ENCODE data around the gene MCC.

The MCC gene

DNA sequence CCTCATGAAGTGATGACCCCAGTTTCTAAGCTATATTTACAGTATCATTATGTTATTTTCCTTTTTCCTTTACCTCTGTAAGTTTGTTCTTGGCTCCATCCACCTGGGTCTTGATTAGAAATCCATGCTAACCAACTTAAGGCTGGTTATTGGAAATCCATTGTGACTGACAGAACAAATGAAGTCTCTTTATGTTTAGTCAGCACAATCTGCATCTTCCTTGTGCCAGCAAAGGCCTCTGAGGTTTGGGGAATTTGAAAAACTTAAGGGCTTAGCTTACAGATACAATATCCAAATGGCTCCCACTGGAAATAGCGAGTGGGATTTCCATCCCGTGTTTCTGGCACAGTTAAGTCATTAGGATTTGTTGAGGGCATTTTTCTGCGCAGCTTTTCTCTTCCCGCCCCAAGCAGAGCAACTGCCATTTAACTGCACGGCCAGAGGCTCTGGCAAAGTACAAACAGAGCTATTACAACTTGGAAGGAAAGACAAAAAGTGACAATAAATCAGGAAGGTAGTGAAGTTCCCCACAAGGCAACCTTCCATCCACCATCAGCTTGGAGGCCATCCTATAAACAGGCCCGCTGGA is 447.5 kb downstream of the MCC start:
- no peak for DNase-seq

DNA sequence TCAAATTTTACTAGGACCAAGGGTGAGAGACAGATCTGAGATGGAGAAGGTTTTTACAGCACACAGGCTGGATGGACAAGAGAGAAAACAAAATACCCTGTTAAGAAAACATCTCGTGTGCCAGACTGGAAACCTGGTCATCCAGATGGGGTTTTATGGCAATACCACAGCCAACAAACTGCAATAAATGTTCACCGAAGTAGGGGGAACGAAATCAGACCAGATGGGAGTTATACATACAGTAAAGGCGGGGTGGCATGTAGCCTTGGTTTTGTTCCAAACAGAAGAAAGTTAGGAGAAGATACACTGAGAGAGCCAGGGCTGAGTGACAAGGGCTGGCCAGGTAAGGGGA is 448.3 kb downstream of the MCC start:
- no peak for DNase-seq

DNA sequence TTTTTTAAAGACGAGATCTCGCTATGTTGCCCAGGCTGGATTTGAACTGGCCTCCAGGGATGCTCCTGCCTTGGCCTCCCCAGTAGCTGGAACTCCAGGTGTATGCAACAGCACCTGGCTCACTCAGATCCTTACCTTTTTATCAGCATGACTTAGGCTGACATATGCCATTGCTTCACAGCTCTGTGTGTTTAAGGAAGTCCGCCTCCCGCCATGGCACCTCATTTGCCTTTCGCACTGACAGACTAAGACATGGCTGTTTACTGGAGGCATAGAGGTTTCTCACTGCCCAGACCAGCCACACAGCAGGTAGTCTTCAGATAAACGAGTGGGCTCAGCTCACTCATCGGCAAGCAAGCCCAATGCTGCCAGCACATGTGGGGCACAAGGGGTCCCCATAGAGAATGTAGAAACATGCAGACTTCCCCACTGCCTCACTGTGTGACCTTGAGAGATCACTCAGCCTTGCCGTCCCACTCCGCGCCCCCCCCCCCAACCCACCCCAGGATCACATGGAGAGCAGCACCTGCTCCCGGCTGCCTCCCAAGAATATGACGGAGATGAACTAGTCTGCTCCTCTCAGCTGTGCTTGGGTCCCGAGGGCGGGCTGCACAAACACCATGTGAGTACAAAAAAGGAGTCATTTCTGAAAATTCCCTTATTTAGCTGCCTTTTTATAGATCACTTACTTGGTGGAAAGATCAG is 448.9 kb downstream of the MCC start:
- no peak for DNase-seq

DNA sequence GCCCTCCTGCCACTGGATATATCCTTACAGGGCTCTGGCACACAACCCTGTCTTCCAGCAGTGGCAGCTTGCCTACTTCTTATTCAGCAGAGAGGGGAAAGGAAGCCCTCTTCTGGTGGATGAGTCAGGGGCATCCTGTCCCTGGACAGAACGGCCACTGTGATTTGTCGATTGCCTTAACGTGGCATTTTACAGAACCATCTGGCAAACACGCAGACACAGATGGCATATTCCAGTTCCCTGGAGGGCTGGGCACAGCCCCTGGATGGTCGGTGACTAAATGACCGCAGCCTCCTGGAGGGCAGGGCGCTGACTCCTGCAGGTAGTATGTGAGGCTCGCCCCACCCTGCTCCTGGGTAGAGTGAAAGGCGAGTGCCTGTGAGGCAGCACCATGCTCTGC is 449.5 kb downstream of the MCC start:
- no peak for DNase-seq

DNA sequence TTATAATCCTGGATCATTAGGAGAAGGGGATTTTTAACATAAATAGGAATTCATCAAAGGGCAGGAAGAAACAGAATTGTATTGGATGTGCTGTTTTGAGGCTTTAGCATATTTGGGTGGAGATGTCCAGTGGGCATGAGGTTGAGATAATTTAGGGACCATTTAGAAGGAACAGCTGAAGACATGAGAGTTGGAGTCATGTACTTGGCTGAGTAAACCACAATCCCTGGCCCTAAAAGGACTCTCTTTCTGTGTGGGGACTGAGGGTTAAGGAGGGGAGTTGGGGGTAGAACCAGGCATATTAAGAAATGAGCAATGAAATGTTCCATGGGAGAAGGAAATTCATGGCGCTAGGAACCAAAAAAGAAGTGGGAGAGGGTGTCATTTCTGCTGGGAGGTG is 450.1 kb downstream of the MCC start:
- DNase-seq, result no peak

DNA sequence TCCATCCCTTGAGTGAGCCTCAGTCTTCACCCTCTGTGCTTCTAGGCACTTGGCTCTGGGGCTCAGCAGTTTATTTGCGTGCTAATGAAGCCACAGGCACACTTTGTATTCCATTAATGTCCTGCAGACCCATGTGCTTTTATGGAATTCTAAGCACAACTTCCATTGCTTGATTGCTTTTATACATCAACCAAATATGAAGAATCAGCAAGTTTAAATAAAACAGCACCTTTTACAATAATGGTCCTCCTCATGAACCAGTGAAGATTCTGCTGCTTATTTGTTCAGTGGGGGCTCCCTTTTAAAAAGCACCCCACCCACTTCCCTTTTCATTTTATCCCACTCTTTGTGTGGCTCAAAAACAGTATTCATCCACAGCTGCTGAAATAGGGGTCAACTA is 451.4 kb downstream of the MCC start:
- no peak for DNase-seq

DNA sequence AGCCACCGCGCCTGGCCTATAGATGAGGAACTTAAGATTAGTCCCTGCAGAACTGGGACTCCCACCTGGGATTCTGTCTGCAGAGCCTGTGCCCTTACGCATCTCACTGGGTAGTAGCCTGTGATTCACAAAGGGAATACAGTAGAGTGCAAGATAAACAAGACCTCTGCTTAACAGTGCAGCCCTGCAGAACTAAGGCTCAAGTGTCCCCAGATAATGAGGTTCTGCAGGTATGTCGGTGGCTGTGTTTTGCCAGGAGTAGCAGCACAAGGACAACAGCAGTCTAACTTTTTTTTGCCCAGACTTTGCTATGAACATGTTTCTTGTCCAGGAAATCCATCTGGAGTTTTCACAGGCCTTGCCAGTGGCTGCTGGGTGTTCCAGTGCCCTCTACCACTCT is 451.9 kb downstream of the MCC start:
- no peak for DNase-seq

DNA sequence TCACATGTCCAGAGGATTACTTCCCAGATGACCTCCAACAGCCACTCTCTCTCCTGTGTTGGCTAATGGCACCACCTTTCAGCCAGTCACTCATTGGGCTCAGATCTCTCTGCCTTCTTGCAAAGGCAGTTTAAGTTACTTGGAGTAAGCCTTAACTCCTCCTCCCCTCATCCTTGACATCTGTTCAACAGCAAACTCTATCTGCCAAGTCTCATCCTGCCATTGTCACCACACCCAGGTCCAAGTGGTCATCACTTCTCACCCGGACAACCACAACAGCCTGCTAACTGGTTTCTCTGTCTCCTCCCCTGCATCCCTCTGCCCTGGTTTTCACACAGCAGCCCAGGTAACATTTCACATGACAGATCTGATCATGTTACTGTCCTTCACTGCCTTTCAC is 453.2 kb downstream of the MCC start:
- DNase-seq, result no peak

DNA sequence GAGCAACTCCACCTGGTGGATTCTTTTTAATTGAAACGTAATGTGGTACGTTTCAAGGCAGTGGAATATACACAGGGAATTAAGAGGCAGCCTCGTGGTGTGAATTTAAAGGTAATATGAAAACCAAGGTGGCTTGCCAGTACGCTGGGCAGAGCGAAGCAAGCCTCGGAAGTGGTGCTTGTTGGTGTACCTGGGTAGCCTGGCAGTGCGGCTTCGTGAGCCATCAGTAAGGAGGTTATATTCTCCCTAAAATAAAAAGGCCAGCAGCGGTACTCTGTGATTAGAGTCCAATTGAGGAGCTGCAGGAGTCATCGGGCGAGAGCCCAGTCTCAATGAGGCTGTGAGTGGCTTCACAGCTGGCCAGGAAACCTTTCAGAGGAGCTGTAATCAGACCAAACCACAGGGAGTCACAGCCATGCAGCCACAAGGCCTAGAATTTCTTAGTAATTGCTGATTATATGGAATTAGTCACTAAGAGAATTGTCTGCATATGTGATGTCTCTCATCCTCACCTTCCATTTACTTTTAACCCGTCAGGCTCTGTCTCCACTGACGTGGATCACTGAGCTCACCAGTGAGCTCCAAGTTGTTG is 454.0 kb downstream of the MCC start:
- DNase-seq, result no peak

DNA sequence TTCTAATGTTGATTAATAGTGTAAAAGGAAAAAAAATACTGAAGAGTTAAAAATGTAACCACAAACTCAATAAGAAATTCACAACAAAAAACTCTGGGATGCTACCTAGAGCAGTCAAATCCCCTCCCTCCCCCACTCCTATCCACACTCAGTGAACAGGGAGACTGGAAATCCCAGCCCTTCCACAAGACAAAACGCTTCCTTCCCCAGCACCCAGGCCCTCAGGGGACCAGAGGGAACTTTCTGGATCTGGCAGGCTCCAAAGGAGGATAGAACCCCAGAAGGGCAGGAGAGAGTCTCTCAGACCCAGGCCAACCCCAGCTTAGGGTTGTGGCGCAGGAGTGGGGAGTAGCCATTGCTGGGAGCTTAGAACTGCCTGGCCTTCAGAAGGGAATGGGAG is 456.7 kb downstream of the MCC start:
- DNase-seq, result no peak

DNA sequence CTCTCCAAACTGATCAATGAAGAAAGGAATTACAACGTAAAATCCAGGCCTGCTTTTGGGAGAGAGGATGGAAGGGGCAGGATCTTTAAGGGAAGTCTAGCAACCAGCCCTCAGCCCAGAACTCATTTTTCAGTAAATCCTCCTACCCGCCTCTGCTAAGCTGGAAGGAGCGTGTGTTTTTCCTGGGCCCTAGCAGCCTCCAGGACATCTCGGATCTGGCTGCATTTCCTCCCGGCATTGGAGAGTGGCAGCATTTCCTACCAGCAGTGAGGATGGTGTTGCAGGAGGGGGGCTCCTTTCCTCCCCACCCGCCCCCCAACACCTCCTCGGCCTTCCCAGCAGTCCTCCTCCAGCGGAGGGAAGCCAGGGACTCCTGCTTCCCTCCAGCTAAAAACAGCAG is 457.1 kb downstream of the MCC start:
- DNase-seq, result no peak

DNA sequence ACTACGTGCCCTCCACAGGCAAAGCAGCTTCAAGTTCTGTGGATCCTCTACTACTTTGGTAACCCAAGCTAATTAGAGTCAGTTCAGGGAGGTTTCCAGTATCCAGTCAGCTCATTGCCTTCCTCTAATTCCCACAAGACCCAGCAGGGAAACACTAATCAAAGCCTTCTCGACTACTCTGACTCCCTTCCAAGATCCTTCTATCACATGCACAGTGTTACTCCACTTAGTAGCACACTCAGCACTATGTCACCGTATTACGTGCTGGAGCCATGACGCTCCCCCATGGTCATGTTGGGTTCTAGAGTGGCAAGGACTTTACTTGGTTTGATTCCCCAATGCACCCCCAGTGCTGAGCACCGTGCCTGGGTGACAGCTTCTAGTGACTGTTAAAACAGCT is 458.6 kb downstream of the MCC start:
- no peak for DNase-seq

DNA sequence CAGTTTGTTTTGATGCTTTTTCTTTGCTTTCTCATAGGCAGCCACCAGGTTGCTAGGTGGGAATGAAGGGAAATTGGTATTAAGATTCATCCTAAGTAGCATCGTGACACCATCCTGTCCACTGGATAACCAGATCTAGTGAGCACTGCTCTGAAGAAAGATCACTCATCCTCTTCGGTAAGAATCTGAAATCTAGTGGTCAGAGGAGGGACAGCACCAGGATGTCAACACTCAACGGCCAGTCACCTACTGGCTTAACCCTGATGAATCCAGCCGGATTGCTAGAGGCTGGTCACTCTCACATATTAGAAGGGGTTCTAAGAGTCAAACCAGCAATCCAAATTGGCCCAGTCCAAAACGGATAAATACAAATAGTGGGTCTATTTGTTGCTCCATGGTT is 460.8 kb downstream of the MCC start:
- DNase-seq, result no peak

DNA sequence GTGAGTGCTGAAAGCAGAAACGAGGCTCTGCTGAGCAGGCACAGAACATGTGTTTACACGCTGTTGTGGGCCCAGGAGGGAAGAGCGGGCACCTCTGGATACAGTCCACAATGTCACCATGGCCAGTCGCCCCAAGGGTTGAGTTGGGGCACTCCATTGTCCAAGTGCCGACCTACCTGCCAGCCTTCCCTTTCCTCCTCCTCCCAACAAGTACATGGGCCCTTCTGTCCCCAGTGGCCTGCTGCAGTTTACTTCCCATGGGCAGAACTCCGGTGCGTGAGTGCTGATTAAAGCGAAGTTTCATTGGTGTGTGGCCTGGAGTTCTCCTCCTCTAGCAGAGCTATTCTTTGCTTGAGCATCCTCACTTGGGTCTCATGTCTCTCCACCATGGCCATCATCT is 461.2 kb downstream of the MCC start:
- no peak for DNase-seq

DNA sequence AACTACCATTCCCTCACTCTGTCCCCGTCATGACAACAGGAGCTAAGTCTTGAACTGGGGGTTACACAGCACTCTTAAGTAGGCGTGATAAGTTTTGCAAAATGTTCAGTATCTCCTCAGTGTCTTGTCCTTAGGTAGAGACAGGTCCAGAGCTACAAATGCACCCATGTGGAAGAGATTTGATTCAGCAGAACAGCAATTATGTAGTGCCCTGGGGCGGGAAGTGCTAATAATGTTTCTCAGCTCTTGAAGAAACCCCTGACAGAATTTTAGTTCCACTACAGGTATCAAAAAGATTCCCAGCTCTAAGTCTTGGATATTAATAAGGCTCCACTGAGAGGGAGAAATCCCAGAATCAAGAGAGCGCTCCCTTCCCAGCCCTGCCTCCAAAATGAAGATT is 462.0 kb downstream of the MCC start:
- DNase-seq, result no peak

DNA sequence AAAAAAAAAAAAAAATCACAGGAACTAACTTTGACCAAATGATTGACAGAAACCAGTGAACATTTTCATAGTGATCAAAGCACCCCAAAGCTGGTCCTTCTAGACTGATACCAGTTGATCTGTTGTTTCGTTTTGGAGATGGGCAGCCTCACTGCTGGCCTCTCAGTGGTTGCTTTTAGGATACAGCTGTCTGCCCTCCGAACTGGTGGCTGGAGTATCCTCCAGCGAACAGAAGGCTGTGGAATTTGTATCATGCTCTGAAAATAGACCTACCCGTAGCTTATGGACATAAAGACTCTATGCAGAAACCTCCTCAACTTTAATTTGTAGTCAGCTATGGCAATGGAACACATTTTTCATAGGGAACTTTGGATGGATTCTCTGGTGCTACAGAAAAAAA is 462.7 kb downstream of the MCC start:
- DNase-seq, result no peak

DNA sequence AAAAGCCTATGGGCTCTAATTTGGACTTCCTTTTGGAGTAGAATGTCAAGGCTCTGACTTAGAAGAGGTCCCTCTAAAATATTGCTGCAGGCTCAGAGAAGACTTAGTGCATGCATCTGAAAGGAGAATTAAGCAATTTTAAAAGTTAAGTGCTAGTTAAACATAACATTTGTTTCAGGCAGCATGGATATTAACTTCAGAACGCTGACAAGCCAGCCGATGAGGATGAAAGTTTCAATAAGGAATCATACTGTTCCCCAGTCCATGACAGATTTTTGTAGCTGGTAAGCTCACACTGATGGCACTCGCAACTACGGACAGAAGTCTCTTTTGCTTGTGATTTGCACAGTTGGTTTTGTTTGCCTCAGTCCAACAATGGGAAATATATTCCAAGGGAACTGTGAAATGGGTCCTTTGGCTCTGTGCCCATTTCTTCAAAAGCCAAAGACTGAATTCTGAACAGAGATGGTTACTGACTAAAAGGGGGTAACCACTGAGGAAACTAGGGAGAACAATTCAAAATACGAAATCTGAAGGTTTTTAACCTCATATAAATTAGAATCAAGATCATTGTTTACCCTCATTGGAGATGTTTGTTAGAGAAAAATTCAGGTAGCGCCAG is 464.1 kb downstream of the MCC start:
- DNase-seq, result no peak

DNA sequence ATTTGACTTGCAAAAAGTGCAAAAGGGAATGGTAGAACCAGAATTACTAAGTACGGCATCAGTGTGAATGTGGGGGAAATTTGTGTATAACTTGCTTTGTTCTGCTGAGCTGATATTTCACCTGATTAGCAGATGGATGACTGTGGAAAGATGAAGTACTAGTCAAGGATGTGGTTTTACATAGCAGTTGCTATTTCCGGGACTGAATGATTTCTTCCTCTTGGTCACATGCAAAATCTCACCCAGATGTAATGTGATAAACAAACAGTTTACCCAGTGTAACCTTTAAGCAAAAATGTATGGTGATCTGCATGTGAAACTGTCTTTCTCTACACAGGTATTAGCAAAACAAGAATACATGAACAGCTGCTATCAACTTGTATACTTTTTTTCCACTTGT is 465.6 kb downstream of the MCC start:
- no peak for DNase-seq

DNA sequence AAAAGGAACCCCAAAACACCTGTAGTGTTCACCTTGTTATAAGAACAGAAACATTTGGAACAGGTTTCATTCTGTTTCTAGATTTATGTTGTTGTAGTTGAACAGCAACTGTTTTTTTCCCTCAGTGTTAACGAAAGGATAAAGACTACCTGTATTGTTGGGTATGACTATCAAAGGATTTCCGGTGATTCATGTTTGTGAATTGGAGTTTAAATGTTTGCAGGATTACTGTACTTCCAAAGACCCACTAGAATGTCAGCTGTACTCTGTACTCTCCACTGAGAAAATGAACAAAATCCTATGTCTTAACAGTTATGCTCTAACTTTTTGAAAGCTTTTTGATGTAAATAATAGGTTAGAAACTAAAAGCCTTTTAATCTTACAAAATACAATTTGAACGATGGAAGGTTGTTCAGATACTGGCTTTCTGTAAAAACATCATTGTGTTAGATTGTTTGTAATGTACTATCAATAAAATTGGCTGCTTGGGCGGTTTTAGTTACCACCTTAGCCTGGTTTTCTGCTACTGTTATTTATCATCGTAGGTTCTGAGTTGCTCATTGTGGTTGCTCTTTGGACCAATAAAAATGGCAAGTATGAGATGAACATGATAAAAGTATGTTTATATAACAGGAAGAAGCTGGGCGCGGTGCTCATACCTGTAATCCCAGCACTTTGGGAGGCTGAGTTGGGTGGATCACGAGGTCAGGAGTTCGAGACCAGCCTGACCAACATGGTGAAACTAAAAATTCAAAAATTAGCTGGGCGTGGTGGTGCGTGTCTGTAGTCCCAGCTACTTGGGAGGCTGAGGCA is 467.6 kb downstream of the MCC start:
- no peak for DNase-seq

DNA sequence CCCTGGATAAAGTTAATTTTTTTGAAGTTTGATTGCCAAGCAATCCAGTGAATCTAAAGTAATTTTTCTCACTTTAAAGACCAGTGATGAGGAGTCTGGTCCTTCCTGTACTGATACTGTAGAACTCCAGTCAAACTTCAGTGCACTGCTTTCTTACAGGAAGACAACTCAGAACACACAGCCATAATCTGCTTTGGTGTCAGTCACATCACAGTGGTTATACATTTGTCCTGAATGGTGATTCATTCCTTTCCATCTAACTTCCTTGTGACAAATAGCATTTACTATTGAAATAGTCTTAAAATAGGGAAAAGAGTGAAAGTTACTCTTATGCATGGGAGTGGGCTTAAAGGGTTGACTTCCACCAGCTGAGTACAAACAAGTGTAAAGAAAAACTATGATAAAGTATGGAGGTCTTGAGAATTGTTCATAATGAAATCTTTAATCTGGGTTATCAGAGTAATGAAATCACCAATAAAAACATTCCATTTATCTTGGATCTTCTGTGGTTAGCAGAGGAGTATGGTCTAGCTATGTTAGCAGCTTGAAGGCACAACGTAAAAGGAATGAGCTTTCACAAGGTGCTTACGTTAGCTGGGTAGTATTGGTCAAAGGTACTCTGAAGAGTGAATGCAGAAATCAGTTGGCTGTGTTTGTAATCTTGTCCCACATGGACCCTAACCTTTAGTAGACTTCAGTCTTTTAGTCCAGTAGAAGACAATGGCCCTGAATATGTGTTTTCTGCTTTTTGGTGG is 470.2 kb downstream of the MCC start:
- DNase-seq, result no peak

DNA sequence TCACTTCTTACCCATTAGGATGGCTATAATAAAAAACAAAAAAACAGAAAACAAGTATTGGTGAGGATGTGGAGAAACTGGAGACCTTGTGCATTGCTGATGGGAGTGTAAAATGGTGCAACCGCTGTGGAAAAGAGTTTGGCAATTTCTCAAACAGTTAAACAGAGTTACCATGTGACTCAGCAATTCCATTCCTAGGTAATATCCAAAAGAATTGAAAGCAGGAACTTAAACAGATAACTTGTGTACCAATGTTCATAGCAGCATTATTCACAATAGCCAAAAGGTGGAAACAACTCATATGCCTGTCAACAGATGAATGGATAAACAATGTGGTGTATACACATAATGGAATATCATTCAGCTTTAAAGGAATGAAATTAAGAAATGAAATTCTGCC is 482.8 kb downstream of the MCC start:
- no peak for DNase-seq

DNA sequence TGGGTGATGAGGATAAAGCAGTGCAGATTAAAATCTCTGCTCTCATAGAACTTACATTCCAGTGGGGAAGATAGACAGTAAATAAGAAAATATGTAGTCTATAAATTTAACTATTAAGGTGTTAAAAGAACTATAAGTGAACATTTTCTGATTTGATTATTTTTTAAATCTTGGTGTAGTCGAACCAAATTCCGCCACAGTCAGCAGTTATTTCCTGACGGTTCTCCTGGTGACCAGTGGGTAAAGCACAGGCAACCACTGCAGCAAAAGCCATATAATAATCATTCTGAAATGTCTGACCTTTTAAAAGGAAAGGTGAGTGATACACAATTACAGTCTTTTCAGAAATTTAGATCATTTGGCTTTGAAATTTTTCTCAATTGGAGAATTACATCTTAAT is 484.5 kb downstream of the MCC start:
- no peak for DNase-seq

DNA sequence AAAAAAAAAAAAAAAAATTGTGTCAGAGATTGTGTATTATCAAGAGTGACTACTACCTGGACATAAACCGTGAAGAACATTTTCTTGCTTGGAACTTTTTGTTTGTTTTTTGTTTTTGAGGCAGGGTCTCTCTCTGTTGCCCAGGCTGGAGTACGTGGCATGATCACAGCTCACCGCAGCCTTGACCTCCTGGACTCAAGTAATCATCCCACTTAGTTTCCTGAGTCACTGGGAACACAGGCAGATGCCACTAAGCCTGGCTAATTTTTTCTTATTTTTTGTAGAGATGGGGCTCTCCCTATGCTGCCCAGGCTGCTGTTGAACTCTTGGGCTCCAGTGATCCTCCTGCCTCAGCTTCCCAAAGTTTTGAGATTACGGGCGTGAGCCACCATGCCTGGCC is 485.8 kb downstream of the MCC start:
- no peak for DNase-seq
